Endothelial cell (in vitro differentiated cells): ENCODE data around the gene CDC25A. TPM values are rescaled to one million over a fixed set of nuclear protein-coding genes. Genes with fewer than 3 reads are reported as not detected.

Experiments
- DNase-seq: peaks from one replicate; pipeline ENCODE4 v3.0.0; 2021; ENCODE audit warnings: low spot score
- H3K27ac Mint-ChIP-seq: one replicate; pipeline ENCODE4 v1.8.0; 2021; ENCODE audit warnings: mixed read lengths, inconsistent platforms; ENCODE audit not compliant: unreplicated experiment
- H3K27me3 Mint-ChIP-seq: one replicate; pipeline ENCODE4 v1.8.0; 2021; ENCODE audit warnings: mild to moderate bottlenecking, moderate library complexity, mixed read lengths, inconsistent platforms; ENCODE audit not compliant: unreplicated experiment
- H3K36me3 Mint-ChIP-seq: one replicate; pipeline ENCODE4 v1.8.0; 2021; ENCODE audit warnings: mild to moderate bottlenecking, low read depth, mixed read lengths, inconsistent platforms; ENCODE audit not compliant: unreplicated experiment
- H3K4me1 Mint-ChIP-seq: one replicate; pipeline ENCODE4 v1.8.0; 2021; ENCODE audit warnings: mild to moderate bottlenecking, mixed read lengths, inconsistent platforms; ENCODE audit not compliant: unreplicated experiment
- H3K4me3 Mint-ChIP-seq: one replicate; pipeline ENCODE4 v1.8.0; 2021; ENCODE audit warnings: mild to moderate bottlenecking, mixed read lengths, inconsistent platforms; ENCODE audit not compliant: unreplicated experiment
- H3K9me3 Mint-ChIP-seq: one replicate; pipeline ENCODE4 v1.8.0; 2021; ENCODE audit warnings: mixed read lengths, inconsistent platforms; ENCODE audit not compliant: unreplicated experiment
- total RNA-seq: library from RNA; stranded (reverse); fragmentation: NEBNext Ultra II Directional; extraction: Animal tissue kit (Norgen Biotek cat#: 25700); gene quantifications from one replicate; pipeline ENCODE4 v1.2.1, GENCODE V29; 2021; ENCODE audit not compliant: unreplicated experiment
- TF ChIP-seq, protein P1 (sequence below): fragments of 200-600 bp; sonication (generic); IDR thresholded peaks from one replicate; pipeline ENCODE4 v1.5.0; 2021; ENCODE audit warnings: antibody characterized with exemption; ENCODE audit not compliant: unreplicated experiment

The CDC25A gene
- total RNA-seq, 1 donor from 2014 or later = 14.8 TPM

DNA sequence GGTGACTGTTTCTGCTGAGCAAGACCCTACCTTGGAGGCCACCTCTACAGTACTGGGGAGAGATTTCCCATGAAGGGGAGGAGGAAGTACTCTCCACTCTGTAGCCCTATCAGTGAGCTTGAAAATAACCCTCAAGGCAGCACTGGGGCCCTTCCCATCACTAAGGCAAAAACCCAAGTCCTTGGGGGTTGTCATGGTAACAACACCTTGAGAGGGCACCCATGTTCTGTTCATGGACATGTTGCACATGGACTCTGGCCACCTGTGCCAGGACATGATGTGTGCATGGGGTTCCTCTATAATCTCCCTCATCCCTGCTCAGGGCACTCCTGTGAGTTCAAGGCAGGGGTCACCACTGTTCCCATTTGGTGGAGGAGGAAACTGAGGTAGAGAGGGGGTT lies 10.9 kb upstream of the CDC25A start:
- TF ChIP-seq, protein P1, sequence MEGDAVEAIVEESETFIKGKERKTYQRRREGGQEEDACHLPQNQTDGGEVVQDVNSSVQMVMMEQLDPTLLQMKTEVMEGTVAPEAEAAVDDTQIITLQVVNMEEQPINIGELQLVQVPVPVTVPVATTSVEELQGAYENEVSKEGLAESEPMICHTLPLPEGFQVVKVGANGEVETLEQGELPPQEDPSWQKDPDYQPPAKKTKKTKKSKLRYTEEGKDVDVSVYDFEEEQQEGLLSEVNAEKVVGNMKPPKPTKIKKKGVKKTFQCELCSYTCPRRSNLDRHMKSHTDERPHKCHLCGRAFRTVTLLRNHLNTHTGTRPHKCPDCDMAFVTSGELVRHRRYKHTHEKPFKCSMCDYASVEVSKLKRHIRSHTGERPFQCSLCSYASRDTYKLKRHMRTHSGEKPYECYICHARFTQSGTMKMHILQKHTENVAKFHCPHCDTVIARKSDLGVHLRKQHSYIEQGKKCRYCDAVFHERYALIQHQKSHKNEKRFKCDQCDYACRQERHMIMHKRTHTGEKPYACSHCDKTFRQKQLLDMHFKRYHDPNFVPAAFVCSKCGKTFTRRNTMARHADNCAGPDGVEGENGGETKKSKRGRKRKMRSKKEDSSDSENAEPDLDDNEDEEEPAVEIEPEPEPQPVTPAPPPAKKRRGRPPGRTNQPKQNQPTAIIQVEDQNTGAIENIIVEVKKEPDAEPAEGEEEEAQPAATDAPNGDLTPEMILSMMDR = no peak

DNA sequence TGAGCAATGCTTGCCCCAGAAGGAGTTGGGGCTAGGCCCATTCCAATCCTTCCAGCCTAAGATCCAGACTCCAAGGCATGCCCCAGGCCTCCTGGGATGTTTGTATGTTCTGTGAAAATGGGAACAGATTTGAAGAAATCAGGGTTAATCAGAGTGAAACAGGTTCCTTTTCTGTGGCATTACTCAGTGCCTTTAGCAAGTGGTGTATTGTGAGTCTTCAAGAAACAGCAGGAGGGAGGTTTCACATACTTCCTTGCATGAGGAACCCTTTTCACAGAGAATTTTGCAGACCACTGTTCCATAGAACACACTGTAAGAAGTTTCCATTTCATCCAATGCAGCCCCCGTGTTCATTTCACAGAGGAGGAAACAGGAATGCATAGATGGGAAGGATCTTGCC lies 8.4 kb upstream of the CDC25A start:
- no peak for DNase-seq
- TF ChIP-seq, protein P1 = no peak
- peaks cover 7% of the 10 kb centered on the region for H3K27me3 Mint-ChIP-seq
- H3K4me3 Mint-ChIP-seq = no peak overlapping the region
- no peak overlapping the region for H3K27ac Mint-ChIP-seq
- H3K4me1 Mint-ChIP-seq = peaks cover 6% of the 10 kb centered on the region
- no peaks in the 10 kb centered on the region for H3K9me3 Mint-ChIP-seq
- no peaks in the 10 kb centered on the region for H3K36me3 Mint-ChIP-seq

More for the DNA sequence above, 10.9 kb upstream of the CDC25A start:
- no peak for DNase-seq
- H3K4me1 Mint-ChIP-seq = peaks cover 6% of the 10 kb centered on the region
- no peaks in the 10 kb centered on the region for H3K9me3 Mint-ChIP-seq
- H3K27me3 Mint-ChIP-seq = peaks cover 7% of the 10 kb centered on the region
- H3K4me3 Mint-ChIP-seq = no peak overlapping the region
- H3K36me3 Mint-ChIP-seq = no peaks in the 10 kb centered on the region
- no peak overlapping the region for H3K27ac Mint-ChIP-seq

DNA sequence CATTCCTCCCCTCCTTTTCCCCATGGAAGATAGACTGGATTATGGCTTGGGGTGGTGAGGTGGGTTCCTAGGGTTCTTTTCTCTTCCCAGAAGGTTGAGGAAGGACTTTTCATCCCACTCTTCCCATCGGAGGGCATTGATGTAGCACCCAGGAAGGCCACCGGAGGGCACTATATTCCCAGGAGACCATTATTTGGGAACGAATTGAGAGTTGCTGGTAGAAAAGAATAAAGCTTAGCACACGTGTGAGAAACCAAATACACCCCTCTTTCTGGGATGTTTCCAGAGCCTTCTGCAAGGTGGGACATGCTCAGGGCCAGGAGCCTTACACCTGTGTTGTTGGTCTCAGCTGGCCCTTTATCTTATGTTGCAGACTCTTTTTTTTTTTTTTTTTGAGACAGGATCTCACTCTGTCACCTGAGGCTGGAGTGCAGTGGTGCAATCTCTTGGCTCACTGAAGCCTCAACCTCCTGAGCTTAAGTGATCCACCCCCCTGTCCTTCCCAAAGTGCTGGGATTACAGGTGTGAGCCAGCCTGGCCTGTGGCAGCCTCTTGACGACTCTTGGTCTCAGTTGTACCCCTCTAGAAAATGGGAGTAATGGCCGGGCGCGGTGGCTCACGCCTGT lies 6.3 kb upstream of the CDC25A start:
- H3K9me3 Mint-ChIP-seq = no peaks in the 10 kb centered on the region
- DNase-seq = peak; percentile 81
- H3K27ac Mint-ChIP-seq = no peak overlapping the region
- peaks cover 10% of the 10 kb centered on the region for H3K27me3 Mint-ChIP-seq
- no peak overlapping the region for H3K4me3 Mint-ChIP-seq
- TF ChIP-seq, protein P1 = peak; percentile 59
- no peaks in the 10 kb centered on the region for H3K36me3 Mint-ChIP-seq
- H3K4me1 Mint-ChIP-seq = peaks cover 12% of the 10 kb centered on the region

DNA sequence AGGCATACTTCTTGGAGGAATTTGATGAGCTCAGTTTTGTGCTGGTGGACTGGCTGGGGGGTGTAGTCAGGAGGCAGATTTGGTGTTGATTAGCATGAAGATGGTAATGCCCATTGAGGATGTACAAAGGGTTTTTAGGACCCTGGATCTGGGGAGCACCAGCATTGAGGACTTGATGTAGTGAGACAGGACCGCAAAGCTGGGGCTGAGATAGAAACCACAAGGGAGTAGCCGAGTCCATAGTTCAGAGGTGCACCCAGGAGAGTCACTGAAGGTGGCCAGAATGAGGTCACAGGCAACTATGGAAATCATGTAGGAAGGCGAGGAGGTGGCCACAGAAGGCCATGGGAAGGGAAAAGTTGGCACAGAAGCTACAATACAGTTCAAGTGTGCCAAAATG lies 2.7 kb upstream of the CDC25A start:
- no peak for DNase-seq
- TF ChIP-seq, protein P1 = no peak
- H3K9me3 Mint-ChIP-seq = no peaks in the 10 kb centered on the region
- H3K4me1 Mint-ChIP-seq = peaks cover 17% of the 10 kb centered on the region
- H3K27me3 Mint-ChIP-seq = peaks cover 8% of the 10 kb centered on the region
- no peak overlapping the region for H3K27ac Mint-ChIP-seq
- no peak overlapping the region for H3K4me3 Mint-ChIP-seq
- H3K36me3 Mint-ChIP-seq = peaks cover 8% of the 10 kb centered on the region

DNA sequence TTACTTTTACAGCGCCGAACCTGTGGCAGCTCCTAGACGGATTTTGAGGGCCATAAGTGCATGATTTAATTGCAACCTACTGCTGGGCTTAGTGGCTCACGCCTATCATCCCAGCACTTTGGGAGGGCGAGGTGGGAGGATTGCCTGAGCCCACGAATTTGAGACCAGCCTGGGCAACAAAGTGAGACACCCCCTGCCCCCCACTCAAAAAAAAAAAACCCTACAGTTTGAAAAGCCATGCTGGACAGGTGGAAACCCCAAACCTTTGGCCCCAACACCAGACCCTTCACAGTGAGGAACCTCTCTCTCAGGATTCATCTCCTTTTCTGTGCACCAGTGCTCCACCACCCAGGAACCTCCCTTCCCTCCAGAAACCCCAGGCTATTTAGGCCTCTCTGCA lies 1.1 kb upstream of the CDC25A start:
- TF ChIP-seq, protein P1 = no peak
- Mint-ChIP-seq H3K27ac (no peak overlapping the region), H3K36me3 (peaks cover 8% of the 10 kb centered on the region), H3K27me3 (peaks cover 10% of the 10 kb centered on the region), H3K9me3 (no peaks in the 10 kb centered on the region), H3K4me1 (peaks cover 27% of the 10 kb centered on the region), H3K4me3 (peak overlapping the region; percentile 85)
- DNase-seq = no peak
